ENCODE data around the gene CENPL. TPM values are rescaled to one million over a fixed set of nuclear protein-coding genes. Genes with fewer than 3 reads are reported as not detected.

CENPL gene
- total and polyA plus RNA-seq, 2 of the 8 experiments (the other 6 are each of a cell fraction or from before 2014, with no cell fraction given), result 6.6 to 16.0 TPM

GRCh38 chr1:173784997-173785396, 39.7 kb downstream of the CENPL start:
- CTCF ChIA-PET (ENCODE audit: partially characterized antibody), result interaction anchor here (0.7 to 1.7 kb wide), 3 partner anchors 13 to 290 kb away, joined by 3 to 9 read pairs (median 3); no protein-coding TSS in a partner anchor
- no peak for DNase-seq (ENCODE audit: low read depth in 1 of 2, low spot score in 2 of 2)
- no peak for TF ChIP-seq GABPA (IDR thresholded peaks at IDR 0.05; ENCODE audit: borderline replicate concordance, insufficient read depth, low read length)
- no peak for TF ChIP-seq MAX (IDR thresholded peaks at IDR 0.05)
- TF ChIP-seq RBBP5 (IDR thresholded peaks at IDR 0.05; ENCODE audit: borderline replicate concordance, low read depth, low read length), result no peak
- no peak for TF ChIP-seq GTF2F1 (IDR thresholded peaks at IDR 0.05; ENCODE audit: borderline replicate concordance, low read depth, low read length)
- TF ChIP-seq TEAD4 (IDR thresholded peaks at IDR 0.05; ENCODE audit: low read depth, low read length), result no peak
- no peak for TF ChIP-seq CEBPB (IDR thresholded peaks at IDR 0.05; ENCODE audit: low read depth, low read length)
- TF ChIP-seq CBX8 (IDR thresholded peaks at IDR 0.05; ENCODE audit: borderline replicate concordance, low read depth, low read length), result no peak
- TF ChIP-seq TCF12 (IDR thresholded peaks at IDR 0.05; ENCODE audit: low read depth, low read length), result no peak
- TF ChIP-seq RNF2 (IDR thresholded peaks at IDR 0.05; ENCODE audit: borderline replicate concordance, low read depth, low read length, missing control alignments, poor library complexity, severe bottlenecking), result no peak
- TF ChIP-seq ASH2L (IDR thresholded peaks at IDR 0.05; ENCODE audit: low read length), result no peak
- TF ChIP-seq ATF3 (IDR thresholded peaks at IDR 0.05; ENCODE audit: insufficient read depth, low read depth, low read length), result no peak
- TF ChIP-seq TBP (IDR thresholded peaks at IDR 0.05; ENCODE audit: low read depth, low read length), result no peak
- TF ChIP-seq POU5F1 (IDR thresholded peaks at IDR 0.05; ENCODE audit: low read depth, low read length), result no peak
- TF ChIP-seq RFX5 (IDR thresholded peaks at IDR 0.05; ENCODE audit: borderline replicate concordance, low read depth, low read length), result no peak

More at GRCh38 chr1:173784997-173785396, 39.7 kb downstream of the CENPL start:
- Histone ChIP-seq H2BK12ac (ENCODE audit: low read depth, low read length) (no peak overlapping the region), H3K56ac (replicated peaks; ENCODE audit: insufficient read length, low read depth, low read length) (no peak overlapping the region), H3K79me1 (ENCODE audit: low read depth, low read length) (no peaks in the 10 kb centered on the region), H3K27me3 (replicated peaks in 1 of 4; ENCODE audit: control insufficient read depth in 3 of 4, extremely low read depth in 1 of 4, insufficient read depth in 3 of 4, low read length in 3 of 4) (no peaks in the 10 kb centered on the region), H2BK15ac (ENCODE audit: low read length) (no peak overlapping the region), H4K91ac (replicated peaks; ENCODE audit: insufficient read length, low read length) (no peak overlapping the region), H2AFZ (ENCODE audit: low read length) (no peak overlapping the region), H3K18ac (ENCODE audit: extremely low read depth, low read length) (no peak overlapping the region), H3K14ac (ENCODE audit: insufficient read length) (no peak overlapping the region), H2BK120ac (replicated peaks; ENCODE audit: low read depth, low read length) (no peak overlapping the region), H3K4me3 (ENCODE audit: extremely low read depth in 1 of 4, insufficient read depth in 2 of 4, low read depth in 3 of 4, low read length in 4 of 4) (no peak overlapping the region), H3K4ac (replicated peaks; ENCODE audit: insufficient read length, low read depth, low read length) (no peak overlapping the region), H3K27ac (ENCODE audit: low read depth, low read length) (no peak overlapping the region), H2BK5ac (ENCODE audit: low read depth, low read length) (no peak overlapping the region), H3K4me1 (replicated peaks in 1 of 4; ENCODE audit: control insufficient read depth in 3 of 4, insufficient read depth in 4 of 4, low read length in 3 of 4) (no peaks in the 10 kb centered on the region), H4K8ac (ENCODE audit: extremely low read depth, insufficient read depth, low read length) (no peak overlapping the region; the same call in 1 of the 2 replicates), H3K23me2 (ENCODE audit: low read depth, low read length) (no peaks in the 10 kb centered on the region), H4K5ac (ENCODE audit: insufficient read length, low read depth, low read length) (no peak overlapping the region), H3K4me2 (ENCODE audit: insufficient read depth in 1 of 2, low read depth in 2 of 2, low read length in 2 of 2) (no peak overlapping the region), H2AK5ac (ENCODE audit: low read depth, low read length) (no peak overlapping the region), H4K20me1 (replicated peaks in 1 of 2; ENCODE audit: control insufficient read depth in 1 of 2, insufficient read depth in 2 of 2, low read length in 2 of 2) (no peaks in the 10 kb centered on the region), H2BK20ac (ENCODE audit: low read length) (no peak overlapping the region), H3K9me3 (ENCODE audit: insufficient read depth in 2 of 2, low read depth in 1 of 2, low read length in 1 of 2) (no peaks in the 10 kb centered on the region), H3K79me2 (ENCODE audit: control insufficient read depth in 1 of 2, insufficient read depth in 2 of 2, low read length in 2 of 2) (no peaks in the 10 kb centered on the region), H3K36me3 (ENCODE audit: control insufficient read depth in 2 of 4, insufficient read depth in 4 of 4, low read length in 3 of 4) (peaks cover 2 to 9% (median 5%) of the 10 kb centered on the region in 4 experiments; a peak in 7 of 8 replicates), H3K9ac (replicated peaks in 1 of 4; ENCODE audit: extremely low read depth in 1 of 4, low read depth in 3 of 4, low read length in 3 of 4) (no peak overlapping the region), H3K23ac (ENCODE audit: insufficient read length) (no peak overlapping the region)
- WGBS, 2 experiments (ENCODE audit: extremely low coverage in 1 of 2, insufficient coverage in 1 of 2, insufficient read length in 1 of 2, insufficient replicate concordance in 2 of 2, low coverage in 1 of 2, low lambda C conversion rate in 2 of 2, missing lambda C conversion rate in 1 of 2), result 87% methylated on average over 7 of the region's 7 CpGs; no CpG with 5 or more reads in 1 of the 2 experiments
- FAIRE-seq, result no peak
- POLR2A ChIA-PET (ENCODE audit: partially characterized antibody), result no interaction called here
